Measurements from ENCODE around the gene PACRG. TPM values are rescaled to one million over a fixed set of nuclear protein-coding genes. Genes with fewer than 3 reads are reported as not detected.

The PACRG gene
- total RNA-seq, 2 donors from 2014 or later: 13.0 TPM; not detected in 1

GRCh38 chr6:163349696-163350095, 621.9 kb downstream of the PACRG start:
- DNase-seq (ENCODE audit: low spot score) (no peak), ATAC-seq (ENCODE audit: insufficient number of reproducible peaks, low FRiP score, low read depth) (no peak)
- H3K27me3 ChIP-seq (replicated peaks; ENCODE audit: insufficient read depth): no peaks in the 10 kb centered on the region
- no peak overlapping the region for H3K27ac ChIP-seq
- H3K4me1 ChIP-seq (ENCODE audit: control insufficient read depth in 1 of 2, low read depth in 2 of 2): peaks cover 0 to 20% of the 10 kb centered on the region in 2 donors
- H3K4me3 ChIP-seq: no peak overlapping the region
- TF ChIP-seq CTCF (IDR thresholded peaks at IDR 0.05): no peak
- H3K9me3 ChIP-seq: no peaks in the 10 kb centered on the region
- H3K36me3 ChIP-seq: no peaks in the 10 kb centered on the region

GRCh38 chr6:163351013-163351412, 623.2 kb downstream of the PACRG start:
- Histone ChIP-seq H3K27ac (no peak overlapping the region), H3K9me3 (no peaks in the 10 kb centered on the region), H3K4me3 (no peak overlapping the region), H3K4me1 (ENCODE audit: control insufficient read depth in 1 of 2, low read depth in 2 of 2) (peaks cover 5 to 30% of the 10 kb centered on the region in 2 donors), H3K36me3 (no peaks in the 10 kb centered on the region), H3K27me3 (replicated peaks; ENCODE audit: insufficient read depth) (no peaks in the 10 kb centered on the region)
- ATAC-seq (ENCODE audit: insufficient number of reproducible peaks, low FRiP score, low read depth) (no peak), DNase-seq (ENCODE audit: low spot score) (no peak)
- TF ChIP-seq CTCF (IDR thresholded peaks at IDR 0.05): no peak

- TF ChIP-seq CTCF (IDR thresholded peaks at IDR 0.05): no peak
- H3K4me1 ChIP-seq (ENCODE audit: control insufficient read depth in 1 of 2, low read depth in 2 of 2): peaks cover 7 to 22% of the 10 kb centered on the region in 2 donors
- no peak overlapping the region for H3K27ac ChIP-seq
- H3K4me3 ChIP-seq: no peak overlapping the region
- ATAC-seq (ENCODE audit: insufficient number of reproducible peaks, low FRiP score, low read depth): no peak
- DNase-seq (ENCODE audit: low spot score): no peak
- no peaks in the 10 kb centered on the region for H3K9me3 ChIP-seq
- H3K36me3 ChIP-seq: no peaks in the 10 kb centered on the region
- H3K27me3 ChIP-seq (replicated peaks; ENCODE audit: insufficient read depth): no peaks in the 10 kb centered on the region
Measured at GRCh38 chr6:163352011-163352685, 624.4 kb downstream of the PACRG start.

- no peak overlapping the region for H3K4me3 ChIP-seq
- peaks cover 7 to 19% of the 10 kb centered on the region in 2 donors for H3K4me1 ChIP-seq (ENCODE audit: control insufficient read depth in 1 of 2, low read depth in 2 of 2)
- H3K36me3 ChIP-seq: no peaks in the 10 kb centered on the region
- no peak for ATAC-seq (ENCODE audit: insufficient number of reproducible peaks, low FRiP score, low read depth)
- H3K27me3 ChIP-seq (replicated peaks; ENCODE audit: insufficient read depth): no peaks in the 10 kb centered on the region
- H3K9me3 ChIP-seq: no peaks in the 10 kb centered on the region
- no peak overlapping the region for H3K27ac ChIP-seq
- no peak for DNase-seq (ENCODE audit: low spot score)
- no peak for TF ChIP-seq CTCF (IDR thresholded peaks at IDR 0.05)
Measured at GRCh38 chr6:163352966-163353365, 625.2 kb downstream of the PACRG start.

- no peak for TF ChIP-seq CTCF (IDR thresholded peaks at IDR 0.05)
- Histone ChIP-seq H3K27me3 (replicated peaks; ENCODE audit: insufficient read depth) (no peaks in the 10 kb centered on the region), H3K4me1 (ENCODE audit: control insufficient read depth in 1 of 2, low read depth in 2 of 2) (peaks cover 7 to 19% of the 10 kb centered on the region in 2 donors), H3K4me3 (no peak overlapping the region), H3K27ac (peak overlapping the region in 1 of 2 donors; percentile 86), H3K36me3 (no peaks in the 10 kb centered on the region), H3K9me3 (no peaks in the 10 kb centered on the region)
- ATAC-seq (ENCODE audit: insufficient number of reproducible peaks, low FRiP score, low read depth) (no peak), DNase-seq (ENCODE audit: low spot score) (no peak)
Measured at GRCh38 chr6:163354085-163354484, 626.3 kb downstream of the PACRG start.

Measured in thoracic aorta (tissue), 2 donors.